Kidney epithelial cell (primary cell): ENCODE measurements around the gene ZNF132. TPM values are rescaled to one million over a fixed set of nuclear protein-coding genes. Genes with fewer than 3 reads are reported as not detected.

Experiments used
- DNase-seq: peaks from one replicate; pipeline ENCODE4 v3.0.0-alpha.2; 2010; ENCODE audit warnings: low read depth
- H3K27me3 ChIP-seq: 2 replicates; pipeline ENCODE4 v1.6.0; 2011; ENCODE audit warnings: low read length; ENCODE audit not compliant: control insufficient read depth, insufficient read depth
- H3K36me3 ChIP-seq: 2 replicates; pipeline ENCODE4 v1.5.1; 2011; ENCODE audit warnings: low read length; ENCODE audit not compliant: control insufficient read depth, insufficient read depth
- H3K4me3 ChIP-seq: 2 replicates; pipeline ENCODE4 v1.5.1; 2011; ENCODE audit warnings: low read depth, mild to moderate bottlenecking, control low read depth, low read length
- CTCF ChIP-seq: IDR thresholded peaks from 2 replicates; pipeline ENCODE4 v1.5.1; 2011; ENCODE audit warnings: mild to moderate bottlenecking, moderate library complexity, low read length, control low read depth, inconsistent platforms; ENCODE audit not compliant: insufficient read depth, poor library complexity, severe bottlenecking
- total RNA-seq: library from RNA; depleted of rRNA; stranded (reverse); fragments of >200 nt; gene quantifications from 2 replicates; pipeline ENCODE4 v1.2.3, GENCODE V29; 2015

Gene ZNF132
- total RNA-seq, 1 donor from 2014 or later, result 4.8 TPM

GRCh38 chr19:58479736-58480480 is 40.0 kb upstream of the ZNF132 start:
- DNase-seq, result no peak
- Histone ChIP-seq H3K4me3 (no peak overlapping the region), H3K36me3 (no peaks in the 10 kb centered on the region), H3K27me3 (no peaks in the 10 kb centered on the region)
- TF ChIP-seq CTCF, result no peak

- no peak for TF ChIP-seq CTCF
- no peak for DNase-seq
- Histone ChIP-seq H3K4me3 (no peak overlapping the region), H3K36me3 (no peaks in the 10 kb centered on the region), H3K27me3 (no peaks in the 10 kb centered on the region)
Measured at GRCh38 chr19:58479303-58479702, 39.4 kb upstream of the ZNF132 start.

- no peaks in the 10 kb centered on the region for H3K27me3 ChIP-seq
- no peak for DNase-seq
- no peaks in the 10 kb centered on the region for H3K36me3 ChIP-seq
- no peak for TF ChIP-seq CTCF
- no peak overlapping the region for H3K4me3 ChIP-seq
Measured at GRCh38 chr19:58477871-58478270, 37.9 kb upstream of the ZNF132 start.

DNA sequence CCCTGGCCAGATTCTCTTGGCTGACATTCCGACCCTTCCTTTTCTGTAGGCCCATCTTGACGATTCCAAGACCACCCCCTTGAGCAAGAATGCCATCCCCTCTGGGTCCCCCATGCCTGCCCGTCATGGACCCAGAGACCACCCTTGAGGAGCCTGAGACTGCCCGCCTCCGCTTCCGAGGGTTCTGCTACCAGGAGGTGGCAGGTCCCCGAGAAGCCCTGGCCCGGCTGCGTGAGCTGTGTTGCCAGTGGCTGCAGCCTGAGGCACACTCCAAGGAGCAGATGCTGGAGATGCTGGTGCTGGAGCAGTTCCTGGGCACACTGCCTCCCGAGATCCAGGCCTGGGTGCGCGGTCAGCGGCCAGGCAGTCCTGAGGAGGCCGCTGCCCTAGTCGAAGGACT is 37.2 kb upstream of the ZNF132 start:
- H3K36me3 ChIP-seq, result no peaks in the 10 kb centered on the region
- H3K4me3 ChIP-seq, result no peak overlapping the region
- no peaks in the 10 kb centered on the region for H3K27me3 ChIP-seq
- no peak for DNase-seq
- TF ChIP-seq CTCF, result no peak

- Histone ChIP-seq H3K27me3 (no peaks in the 10 kb centered on the region), H3K36me3 (no peaks in the 10 kb centered on the region), H3K4me3 (peak overlapping the region; percentile 59)
- TF ChIP-seq CTCF, result no peak
- no peak for DNase-seq
Measured at GRCh38 chr19:58476498-58477015, 36.6 kb upstream of the ZNF132 start.
